OCI-LY7 (cell line): ENCODE results near the gene BAIAP2. TPM values are rescaled to one million over a fixed set of nuclear protein-coding genes. Genes with fewer than 3 reads are reported as not detected.

Experiments
- BruUV-seq: library from RNA; stranded (reverse); fragments of 400-500 nt; replicated peaks from 2 replicates; lab custom pipeline; 2021; lab: Mats Ljungman, UMichigan
- CTCF ChIA-PET: fragments of 300-600 bp; sonication (Branson Sonifier 250); formaldehyde crosslinking; loops from one replicate; lab custom pipeline; 2022; ENCODE audit warnings: antibody characterized with exemption; ENCODE audit not compliant: unreplicated experiment; lab: Charles Lee
- POLR2A ChIA-PET: fragments of 300-600 bp; sonication (Branson Sonifier 250); formaldehyde crosslinking; loops from one replicate; lab custom pipeline; 2022; ENCODE audit warnings: antibody characterized with exemption; lab: Charles Lee
- DNase-seq: peaks from one replicate; pipeline ENCODE4 v3.0.0-alpha.2; 2015; ENCODE audit warnings: low spot score
- H2AFZ ChIP-seq: fragments of 200-600 bp; sonication (generic), shearing (Covaris generic); 2 replicates; pipeline ENCODE4 v1.6.1; 2014; ENCODE audit warnings: mild to moderate bottlenecking, antibody characterized with exemption, low read length, moderate library complexity
- H3K27ac ChIP-seq: fragments of 200-600 bp; sonication (generic); 2 replicates; pipeline ENCODE4 v1.5.1; 2014; ENCODE audit warnings: mixed run types, low read depth, mild to moderate bottlenecking, moderate library complexity, low read length, inconsistent platforms; ENCODE audit not compliant: poor library complexity, severe bottlenecking
- H3K36me3 ChIP-seq: fragments of 200-600 bp; sonication (generic); 2 replicates; pipeline ENCODE4 v1.6.1; 2014; ENCODE audit warnings: mild to moderate bottlenecking, antibody characterized with exemption, low read length, moderate library complexity, mixed read lengths; ENCODE audit not compliant: insufficient read depth
- H3K4me1 ChIP-seq: fragments of 200-600 bp; sonication (generic); 2 replicates; pipeline ENCODE4 v1.5.1; 2014; ENCODE audit warnings: mild to moderate bottlenecking, low read length; ENCODE audit not compliant: insufficient read depth, poor library complexity, severe bottlenecking
- H3K4me2 ChIP-seq: fragments of 200-600 bp; sonication (generic); 2 replicates; pipeline ENCODE4 v1.6.1; 2014; ENCODE audit warnings: mild to moderate bottlenecking, low read length
- H3K4me3 ChIP-seq: fragments of 200-600 bp; sonication (generic); 2 replicates; pipeline ENCODE4 v1.5.1; 2014; ENCODE audit warnings: mild to moderate bottlenecking, low read depth, low read length; ENCODE audit not compliant: poor library complexity, severe bottlenecking
- H3K79me2 ChIP-seq: fragments of 200-600 bp; sonication (generic); 2 replicates; pipeline ENCODE4 v1.6.1; 2016; ENCODE audit warnings: low read depth, mild to moderate bottlenecking, low read length, moderate library complexity, mixed read lengths; ENCODE audit not compliant: insufficient read depth
- H3K9me2 ChIP-seq: fragments of 200-600 bp; sonication (generic); 2 replicates; pipeline ENCODE4 v1.6.1; 2016; ENCODE audit warnings: mild to moderate bottlenecking, low read length, mixed read lengths; ENCODE audit not compliant: insufficient read depth
- H3K9me3 ChIP-seq: fragments of 200-600 bp; sonication (generic); 2 replicates; pipeline ENCODE4 v1.6.1; 2014; ENCODE audit warnings: mild to moderate bottlenecking, mixed run types, low read length, mixed read lengths
- H4K20me1 ChIP-seq: fragments of 200-600 bp; sonication (generic); 2 replicates; pipeline ENCODE4 v1.6.1; 2014; ENCODE audit warnings: mild to moderate bottlenecking, antibody characterized with exemption, low read length, moderate library complexity, mixed read lengths; ENCODE audit not compliant: insufficient read depth
- CTCF ChIP-seq: fragments of 200-600 bp; sonication (generic); conservative IDR thresholded peaks from 2 replicates; pipeline ENCODE4 v1.5.1; 2014; ENCODE audit warnings: mild to moderate bottlenecking, antibody characterized with exemption, low read length, moderate library complexity, mixed read lengths
- EZH2phosphoT487 ChIP-seq: fragments of 200-600 bp; sonication (generic); IDR thresholded peaks from 2 replicates; pipeline ENCODE4 v1.6.1; 2018; ENCODE audit warnings: low read depth, borderline replicate concordance, mild to moderate bottlenecking, mixed run types, antibody characterized with exemption, low read length, moderate library complexity, mixed read lengths
- intact Hi-C: fragments of 100-400 bp; cut with micrococcal nuclease; formaldehyde crosslinking; loops from one replicate; pipeline ENCODE4 v1.10.0; 2022; ENCODE audit not compliant: unreplicated experiment
- total RNA-seq, 2 experiments: library from RNA; depleted of rRNA in 1 of 2; stranded (reverse); fragments of >200 nt in 1 of 2; shearing (Covaris generic) in 1 of 2; gene quantifications; 2 replicates each; pipeline ENCODE4 v1.2.3, GENCODE V29; 2014 to 2022

BAIAP2 gene
- total RNA-seq, 2 experiments from 2014 or later = 2.1 to 2.3 TPM

GRCh38 chr17:81161972-81162371, 127.0 kb downstream of the BAIAP2 start:
- Histone ChIP-seq H3K36me3 (no peaks in the 10 kb centered on the region), H4K20me1 (no peaks in the 10 kb centered on the region), H3K27ac (no peak overlapping the region), H3K9me2 (no peaks in the 10 kb centered on the region), H3K79me2 (no peaks in the 10 kb centered on the region), H3K4me1 (no peaks in the 10 kb centered on the region), H2AFZ (no peak overlapping the region), H3K9me3 (no peaks in the 10 kb centered on the region), H3K4me2 (no peak overlapping the region), H3K4me3 (no peak overlapping the region)
- ChIA-PET POLR2A (no interaction called here), CTCF (no interaction called here)
- no TSS peak for BruUV-seq
- TF ChIP-seq EZH2phosphoT487 (no peak), CTCF (no peak)
- intact Hi-C loops = no loop called here
- DNase-seq = no peak

GRCh38 chr17:81162491-81162890, 127.5 kb downstream of the BAIAP2 start:
- Histone ChIP-seq H3K9me2 (no peaks in the 10 kb centered on the region), H3K79me2 (no peaks in the 10 kb centered on the region), H3K36me3 (no peaks in the 10 kb centered on the region), H4K20me1 (no peaks in the 10 kb centered on the region), H3K4me2 (no peak overlapping the region), H3K4me1 (no peaks in the 10 kb centered on the region), H3K9me3 (no peaks in the 10 kb centered on the region), H3K4me3 (no peak overlapping the region), H3K27ac (no peak overlapping the region), H2AFZ (no peak overlapping the region)
- POLR2A ChIA-PET = no interaction called here
- no peak for TF ChIP-seq CTCF
- no peak for TF ChIP-seq EZH2phosphoT487
- DNase-seq = no peak
- BruUV-seq = no TSS peak
- intact Hi-C loops = no loop called here
- CTCF ChIA-PET = no interaction called here

GRCh38 chr17:81163051-81163695, 128.2 kb downstream of the BAIAP2 start:
- Histone ChIP-seq H3K9me3 (no peaks in the 10 kb centered on the region), H3K4me3 (no peak overlapping the region), H3K36me3 (no peaks in the 10 kb centered on the region), H3K9me2 (no peaks in the 10 kb centered on the region), H3K4me2 (no peak overlapping the region), H3K79me2 (no peaks in the 10 kb centered on the region), H3K27ac (no peak overlapping the region), H2AFZ (no peak overlapping the region), H4K20me1 (no peaks in the 10 kb centered on the region), H3K4me1 (no peaks in the 10 kb centered on the region)
- no TSS peak for BruUV-seq
- TF ChIP-seq CTCF = no peak
- no peak for TF ChIP-seq EZH2phosphoT487
- ChIA-PET POLR2A (no interaction called here), CTCF (interaction anchor here (0.6 kb wide), 1 partner anchor 278 kb away, joined by 4 read pairs; no protein-coding TSS in a partner anchor)
- no peak for DNase-seq
- intact Hi-C loops = no loop called here
